Measurements from ENCODE around the gene UBR3.

Gene UBR3

GRCh38 chr2:170044751-170045478, 217.7 kb downstream of the UBR3 start:
- ATAC-seq (replicated peaks) (no peak), DNase-seq (no peak)
- Mint-ChIP-seq H3K36me3 (ENCODE audit: insufficient read depth) (peaks cover 11% of the 10 kb centered on the region), H3K27ac (no peak overlapping the region), H3K9me3 (no peaks in the 10 kb centered on the region), H3K4me1 (ENCODE audit: low read depth in 2 of 2) (no peaks in the 10 kb centered on the region), H3K27me3 (no peaks in the 10 kb centered on the region), H3K4me3 (no peak overlapping the region)

- ATAC-seq (replicated peaks), result no peak
- Mint-ChIP-seq H3K4me1 (ENCODE audit: low read depth in 2 of 2) (no peaks in the 10 kb centered on the region), H3K4me3 (no peak overlapping the region), H3K27me3 (no peaks in the 10 kb centered on the region), H3K9me3 (no peaks in the 10 kb centered on the region), H3K27ac (no peak overlapping the region), H3K36me3 (ENCODE audit: insufficient read depth) (peaks cover 2% of the 10 kb centered on the region)
- no peak for DNase-seq
Observed at GRCh38 chr2:170047331-170048065, 220.2 kb downstream of the UBR3 start.

- Mint-ChIP-seq H3K4me3 (no peak overlapping the region), H3K36me3 (ENCODE audit: insufficient read depth) (peaks cover 13% of the 10 kb centered on the region), H3K27ac (no peak overlapping the region), H3K4me1 (ENCODE audit: low read depth in 2 of 2) (no peaks in the 10 kb centered on the region), H3K27me3 (no peaks in the 10 kb centered on the region), H3K9me3 (no peaks in the 10 kb centered on the region)
- DNase-seq, result no peak
- ATAC-seq (replicated peaks), result no peak
Observed at GRCh38 chr2:170052151-170052550, 224.9 kb downstream of the UBR3 start.

- H3K36me3 Mint-ChIP-seq (ENCODE audit: insufficient read depth), result peaks cover 21% of the 10 kb centered on the region
- H3K27me3 Mint-ChIP-seq, result no peaks in the 10 kb centered on the region
- DNase-seq, result no peak
- H3K4me3 Mint-ChIP-seq, result no peak overlapping the region
- no peak overlapping the region for H3K27ac Mint-ChIP-seq
- no peaks in the 10 kb centered on the region for H3K4me1 Mint-ChIP-seq (ENCODE audit: low read depth in 2 of 2)
- H3K9me3 Mint-ChIP-seq, result no peaks in the 10 kb centered on the region
- ATAC-seq (replicated peaks), result no peak
Observed at GRCh38 chr2:170054997-170055396, 227.7 kb downstream of the UBR3 start.

- no peak for ATAC-seq (replicated peaks)
- H3K27me3 Mint-ChIP-seq, result no peaks in the 10 kb centered on the region
- no peaks in the 10 kb centered on the region for H3K4me1 Mint-ChIP-seq (ENCODE audit: low read depth in 2 of 2)
- H3K36me3 Mint-ChIP-seq (ENCODE audit: insufficient read depth), result peaks cover 29% of the 10 kb centered on the region
- no peak overlapping the region for H3K27ac Mint-ChIP-seq
- DNase-seq, result no peak
- no peak overlapping the region for H3K4me3 Mint-ChIP-seq
- no peaks in the 10 kb centered on the region for H3K9me3 Mint-ChIP-seq
Observed at GRCh38 chr2:170056900-170057299, 229.6 kb downstream of the UBR3 start.

GRCh38 chr2:170063456-170064235, 236.4 kb downstream of the UBR3 start:
- no peaks in the 10 kb centered on the region for H3K4me1 Mint-ChIP-seq (ENCODE audit: low read depth in 2 of 2)
- DNase-seq (no peak), ATAC-seq (replicated peaks) (no peak)
- H3K4me3 Mint-ChIP-seq, result no peak overlapping the region
- no peaks in the 10 kb centered on the region for H3K27me3 Mint-ChIP-seq
- no peaks in the 10 kb centered on the region for H3K9me3 Mint-ChIP-seq
- peaks cover 36% of the 10 kb centered on the region for H3K36me3 Mint-ChIP-seq (ENCODE audit: insufficient read depth)
- H3K27ac Mint-ChIP-seq, result peak overlapping the region in 1 of 2 donors; percentile 63

GRCh38 chr2:170070778-170071177, 243.5 kb downstream of the UBR3 start:
- Mint-ChIP-seq H3K9me3 (no peaks in the 10 kb centered on the region), H3K36me3 (ENCODE audit: insufficient read depth) (peaks cover 32% of the 10 kb centered on the region), H3K4me3 (no peak overlapping the region), H3K4me1 (ENCODE audit: low read depth in 2 of 2) (no peaks in the 10 kb centered on the region), H3K27ac (no peak overlapping the region), H3K27me3 (no peaks in the 10 kb centered on the region)
- DNase-seq, result no peak
- ATAC-seq (replicated peaks), result no peak

- Mint-ChIP-seq H3K27me3 (no peaks in the 10 kb centered on the region), H3K4me3 (no peak overlapping the region), H3K27ac (no peak overlapping the region), H3K36me3 (ENCODE audit: insufficient read depth) (peaks cover 28% of the 10 kb centered on the region), H3K4me1 (ENCODE audit: low read depth in 2 of 2) (no peaks in the 10 kb centered on the region), H3K9me3 (no peaks in the 10 kb centered on the region)
- DNase-seq (no peak), ATAC-seq (replicated peaks) (no peak)
Observed at GRCh38 chr2:170073288-170073687, 246.0 kb downstream of the UBR3 start.

GRCh38 chr2:170076189-170076588, 248.9 kb downstream of the UBR3 start:
- Mint-ChIP-seq H3K9me3 (no peaks in the 10 kb centered on the region), H3K27ac (no peak overlapping the region), H3K27me3 (no peaks in the 10 kb centered on the region), H3K4me3 (no peak overlapping the region), H3K36me3 (ENCODE audit: insufficient read depth) (peaks cover 28% of the 10 kb centered on the region), H3K4me1 (ENCODE audit: low read depth in 2 of 2) (no peaks in the 10 kb centered on the region)
- DNase-seq (no peak), ATAC-seq (replicated peaks) (no peak)

- Mint-ChIP-seq H3K27ac (no peak overlapping the region), H3K4me3 (no peak overlapping the region), H3K4me1 (ENCODE audit: low read depth in 2 of 2) (no peaks in the 10 kb centered on the region), H3K27me3 (no peaks in the 10 kb centered on the region), H3K9me3 (no peaks in the 10 kb centered on the region), H3K36me3 (ENCODE audit: insufficient read depth) (peaks cover 38% of the 10 kb centered on the region)
- ATAC-seq (replicated peaks) (no peak), DNase-seq (no peak)
Observed at GRCh38 chr2:170077830-170078569, 250.7 kb downstream of the UBR3 start.

GRCh38 chr2:170084820-170085491, 257.7 kb downstream of the UBR3 start:
- no peak overlapping the region for H3K27ac Mint-ChIP-seq
- peaks cover 16% of the 10 kb centered on the region for H3K36me3 Mint-ChIP-seq (ENCODE audit: insufficient read depth)
- DNase-seq (no peak), ATAC-seq (replicated peaks) (no peak)
- no peaks in the 10 kb centered on the region for H3K27me3 Mint-ChIP-seq
- H3K4me3 Mint-ChIP-seq, result no peak overlapping the region
- H3K9me3 Mint-ChIP-seq, result no peaks in the 10 kb centered on the region
- no peaks in the 10 kb centered on the region for H3K4me1 Mint-ChIP-seq (ENCODE audit: low read depth in 2 of 2)

GRCh38 chr2:170086117-170086688, 258.9 kb downstream of the UBR3 start:
- ATAC-seq (replicated peaks) (no peak), DNase-seq (no peak)
- no peaks in the 10 kb centered on the region for H3K4me1 Mint-ChIP-seq (ENCODE audit: low read depth in 2 of 2)
- no peaks in the 10 kb centered on the region for H3K27me3 Mint-ChIP-seq
- H3K27ac Mint-ChIP-seq, result no peak overlapping the region
- no peak overlapping the region for H3K4me3 Mint-ChIP-seq
- H3K9me3 Mint-ChIP-seq, result no peaks in the 10 kb centered on the region
- peaks cover 9% of the 10 kb centered on the region for H3K36me3 Mint-ChIP-seq (ENCODE audit: insufficient read depth)

Data from effector memory CD8-positive, alpha-beta T cell (primary cell).